Fibroblast of skin of right quadriceps (primary cell): ENCODE measurements around the gene RAD23B.
A peak's percentile ranks its signal among the peaks of the same experiment; 100 is the strongest.

Source experiments
- DNase-seq: peaks from one replicate; pipeline ENCODE4 v3.0.0-alpha.2; 2013

RAD23B gene

DNA sequence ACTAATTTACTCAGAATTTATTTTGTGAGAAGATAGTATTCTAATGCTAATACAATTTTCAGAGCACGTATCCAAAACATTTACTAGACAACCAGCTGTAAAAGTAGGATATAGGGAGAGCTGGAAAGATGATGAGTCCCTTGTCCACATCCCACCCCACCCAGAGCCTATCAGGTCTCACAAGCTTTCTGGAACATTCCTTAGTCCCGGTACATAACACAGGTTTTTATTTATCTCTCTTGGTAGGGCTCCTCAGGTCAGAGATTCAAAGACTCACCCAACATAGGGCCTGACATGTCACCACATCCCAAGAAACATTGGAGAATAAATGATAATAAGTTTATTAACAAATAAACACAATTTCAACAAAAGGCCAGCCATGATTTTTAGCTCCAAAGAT, 13.8 kb upstream of the RAD23B start:
- DNase-seq = no peak

DNA sequence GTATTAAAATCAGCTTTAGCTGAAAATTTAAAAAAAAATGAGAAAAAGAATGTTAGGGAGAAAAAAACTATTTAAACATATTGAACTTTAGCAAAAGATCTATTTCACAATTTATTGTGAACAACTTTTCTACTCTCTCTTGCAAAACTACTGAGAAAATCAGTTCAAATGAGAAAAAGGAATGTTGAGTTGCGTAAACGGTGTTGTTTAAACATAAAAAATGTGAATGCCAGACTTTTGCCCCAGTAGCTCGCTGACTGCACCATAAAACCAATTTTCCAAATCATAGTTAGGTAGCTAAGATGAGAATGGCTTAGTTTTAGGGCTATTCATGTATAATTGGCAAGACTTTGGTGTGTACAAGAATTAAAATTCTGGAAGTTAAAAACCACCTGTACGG, 13.4 kb upstream of the RAD23B start:
- DNase-seq = peak; percentile 72

DNA sequence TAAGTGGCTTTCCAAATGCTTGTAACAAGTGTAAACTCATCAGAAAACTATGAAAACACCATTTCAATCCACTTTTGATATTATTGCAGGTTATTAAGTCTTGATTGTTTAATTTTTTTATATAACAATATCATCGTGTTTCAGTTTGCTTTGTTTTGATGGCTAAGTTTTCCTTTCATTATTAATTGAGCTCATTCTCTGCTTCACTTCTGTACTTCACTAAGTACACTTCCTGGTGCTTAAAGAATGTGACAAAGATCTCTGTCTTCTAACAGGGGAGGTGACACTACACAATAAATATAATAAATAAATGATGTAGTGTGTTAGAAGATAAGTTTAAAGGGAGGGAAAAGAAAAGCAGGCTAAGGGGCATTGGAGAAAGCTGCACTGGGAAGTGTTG, 13.0 kb upstream of the RAD23B start:
- DNase-seq = no peak

DNA sequence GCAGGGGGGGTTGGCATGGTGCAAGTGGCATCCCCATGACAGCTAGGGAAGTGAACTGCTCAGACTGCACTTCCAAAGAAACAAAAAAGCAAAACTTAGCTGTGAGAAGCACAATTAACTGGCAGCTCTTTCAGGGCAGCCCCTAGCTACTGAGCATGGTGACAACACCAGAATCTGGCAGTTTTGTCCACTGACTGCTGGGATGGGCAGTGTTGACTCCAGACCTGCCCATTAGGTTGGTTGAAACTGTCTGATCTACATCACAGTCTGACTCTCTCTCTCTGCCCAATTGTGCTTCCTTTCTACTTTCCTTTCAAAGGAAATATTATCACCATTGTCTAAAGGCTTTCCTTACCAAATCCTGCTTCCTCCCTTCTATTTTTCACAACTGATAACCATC, 12.5 kb upstream of the RAD23B start:
- no peak for DNase-seq

DNA sequence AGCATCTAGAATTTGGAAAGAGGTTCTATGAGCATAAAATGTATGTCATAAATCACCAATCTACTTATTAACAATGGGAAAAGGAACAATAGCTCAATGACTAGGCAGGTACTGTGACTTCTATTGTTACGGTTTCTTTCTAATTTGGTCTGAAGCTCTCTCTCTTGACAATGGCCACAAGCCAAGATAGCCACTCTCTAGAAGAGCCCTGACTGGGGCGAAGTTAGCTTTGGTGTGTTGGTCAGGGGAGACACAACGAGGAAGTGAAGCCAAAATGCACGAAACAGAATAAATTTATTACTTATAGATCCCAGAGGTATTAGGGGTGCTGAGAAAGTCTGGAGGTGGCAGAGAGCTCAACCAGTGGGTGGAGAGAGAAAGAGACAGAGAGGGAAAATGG, 9.4 kb upstream of the RAD23B start:
- DNase-seq = no peak

DNA sequence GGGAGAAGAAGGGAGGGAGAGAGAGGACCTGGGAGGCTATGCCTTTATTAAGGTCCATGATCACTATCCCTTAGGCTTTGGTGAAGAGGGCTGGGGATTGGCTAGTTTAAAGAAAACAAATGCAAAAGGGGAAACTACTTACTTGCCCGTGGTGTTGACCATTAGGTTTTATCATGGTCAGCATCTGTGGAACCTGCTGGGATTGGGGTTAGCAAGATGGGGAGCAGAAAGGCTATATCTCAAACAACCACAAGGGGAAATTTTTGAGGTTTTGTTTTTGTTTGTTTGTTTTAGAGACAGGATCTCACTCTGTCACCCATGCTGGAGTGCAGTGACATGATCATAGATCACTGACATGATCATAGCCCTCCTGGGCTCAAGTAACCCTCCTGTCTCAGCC, 9.0 kb upstream of the RAD23B start:
- no peak for DNase-seq

DNA sequence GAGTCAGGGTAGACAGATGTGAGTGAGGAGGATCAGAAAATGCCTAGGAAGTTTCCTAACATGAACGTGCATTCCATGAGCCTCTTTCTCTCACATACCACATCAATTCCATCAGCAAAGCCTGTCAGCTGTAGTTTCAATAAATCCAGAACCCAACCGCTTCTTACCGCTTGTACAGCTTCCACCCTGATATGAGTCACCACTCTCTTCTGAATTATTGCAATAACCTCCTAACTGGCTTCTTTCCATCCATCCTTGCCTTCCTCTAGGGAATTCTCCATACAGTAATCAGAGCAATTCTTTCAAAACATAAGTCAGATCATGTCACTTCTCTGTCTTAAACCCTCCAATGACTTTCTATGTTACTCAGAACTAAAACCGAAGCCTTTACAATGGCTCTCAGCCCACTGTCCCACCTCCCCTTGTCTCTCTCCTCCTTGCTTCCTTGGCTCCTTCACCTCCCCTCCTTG, 8.1 kb upstream of the RAD23B start:
- peak; percentile 100 for DNase-seq

DNA sequence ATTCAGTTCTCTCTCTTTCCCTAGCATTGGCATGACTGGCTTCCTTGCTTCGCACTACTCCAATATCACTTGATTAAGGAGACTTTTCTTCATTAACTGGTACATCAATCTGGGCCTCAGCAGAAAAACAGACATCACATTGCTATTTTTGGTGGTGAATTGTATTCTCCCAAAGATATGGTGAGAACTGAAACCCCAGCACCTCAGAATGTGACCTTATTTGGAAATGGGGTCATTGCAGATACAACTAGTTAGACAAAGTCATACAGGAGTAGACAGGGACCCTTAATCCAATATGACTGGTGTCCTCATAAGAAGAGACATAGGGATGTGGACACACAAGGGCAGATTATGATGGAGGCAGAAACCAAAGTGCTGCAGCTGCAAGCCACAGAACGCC, 7.5 kb upstream of the RAD23B start:
- DNase-seq = no peak

DNA sequence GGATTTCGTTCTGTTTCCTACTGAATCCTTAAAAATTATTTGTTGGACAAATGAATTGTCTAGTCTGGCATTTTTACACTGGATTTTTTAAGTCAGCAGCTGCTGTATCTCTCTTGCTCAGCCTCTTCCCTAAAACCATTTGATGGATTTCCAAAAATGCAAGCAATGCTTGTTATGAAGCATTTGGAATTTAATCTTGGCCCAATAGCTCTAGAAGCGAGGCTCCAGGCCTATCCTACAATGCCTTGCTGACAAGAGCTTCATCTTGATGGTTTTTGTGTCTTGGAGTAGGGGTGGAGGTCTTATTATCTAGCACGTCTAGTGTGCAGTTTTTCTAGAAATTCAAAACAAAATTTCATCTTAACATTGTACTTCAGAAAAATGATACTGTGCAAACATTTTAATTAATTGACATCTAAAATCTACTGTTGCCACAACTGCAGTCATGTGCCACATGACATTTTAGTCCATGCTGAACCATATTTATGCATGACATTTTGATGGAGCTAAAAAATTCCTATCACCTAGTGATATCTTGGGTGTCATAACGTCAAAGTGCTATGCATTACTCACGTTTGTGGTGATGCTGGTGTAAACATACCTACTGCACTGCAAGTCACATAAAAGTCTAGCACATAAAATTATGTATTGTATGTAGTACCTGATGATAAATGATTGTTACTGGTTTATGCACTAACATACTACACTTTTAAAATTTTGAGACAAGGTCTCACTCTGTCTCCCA, 5.9 kb upstream of the RAD23B start:
- DNase-seq = peak; percentile 81

DNA sequence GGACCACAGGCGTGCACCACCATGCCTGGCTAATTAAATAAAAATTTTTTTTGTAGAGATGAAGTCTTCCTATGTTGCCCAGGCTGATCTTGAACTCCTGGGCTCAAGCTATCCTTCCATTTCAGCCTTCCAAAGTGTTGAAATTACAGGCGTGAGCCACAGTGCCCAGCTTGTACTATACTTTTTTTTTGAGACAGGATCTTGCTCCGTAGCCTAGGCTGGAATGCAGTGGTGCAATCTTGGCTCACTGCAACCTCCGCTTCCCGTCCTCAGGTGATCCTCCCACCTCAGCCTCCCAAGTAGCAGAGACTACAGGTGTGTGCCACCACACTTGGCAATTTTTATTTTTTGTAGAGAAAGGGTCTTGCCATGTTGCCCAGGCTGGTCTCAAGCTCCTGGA, 5.3 kb upstream of the RAD23B start:
- no peak for DNase-seq

DNA sequence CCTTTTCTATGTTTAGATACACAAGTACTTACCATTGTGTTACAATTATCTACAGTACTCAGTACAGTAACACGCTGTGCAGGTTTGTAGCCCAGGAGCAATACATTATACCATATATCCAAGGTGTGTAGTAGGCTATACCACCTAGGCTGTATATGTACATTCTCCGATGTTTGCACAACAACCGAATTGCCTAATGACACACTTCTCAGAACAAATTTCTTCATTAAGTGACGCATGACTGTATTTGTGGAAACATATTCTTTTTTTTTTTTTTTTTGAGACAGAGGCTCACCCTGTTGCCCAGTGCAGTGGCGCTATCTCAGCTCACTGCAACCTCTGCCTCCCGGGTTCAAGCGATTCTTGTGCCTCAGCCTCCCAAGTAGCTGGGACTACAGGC, 4.0 kb upstream of the RAD23B start:
- DNase-seq = no peak

DNA sequence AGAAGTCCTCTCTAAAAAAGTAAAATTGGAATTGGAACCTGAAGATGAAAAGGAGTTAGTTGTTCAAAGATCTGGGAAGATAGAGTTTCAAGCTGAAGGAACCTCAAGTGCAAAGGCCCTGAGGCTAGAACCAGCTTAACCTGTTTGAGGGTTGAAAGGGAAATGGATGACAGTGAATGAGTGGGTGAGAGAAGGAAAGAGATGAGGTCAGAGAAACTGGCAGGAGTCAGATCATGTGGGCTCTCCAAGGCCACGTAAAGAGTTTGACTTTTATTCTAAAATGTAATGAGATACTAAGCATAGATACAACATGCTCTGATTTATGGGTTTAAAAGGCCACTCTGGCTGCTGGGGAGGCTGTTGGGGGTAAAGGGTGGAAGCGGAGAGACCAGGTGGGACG, 2.5 kb upstream of the RAD23B start:
- DNase-seq = no peak

DNA sequence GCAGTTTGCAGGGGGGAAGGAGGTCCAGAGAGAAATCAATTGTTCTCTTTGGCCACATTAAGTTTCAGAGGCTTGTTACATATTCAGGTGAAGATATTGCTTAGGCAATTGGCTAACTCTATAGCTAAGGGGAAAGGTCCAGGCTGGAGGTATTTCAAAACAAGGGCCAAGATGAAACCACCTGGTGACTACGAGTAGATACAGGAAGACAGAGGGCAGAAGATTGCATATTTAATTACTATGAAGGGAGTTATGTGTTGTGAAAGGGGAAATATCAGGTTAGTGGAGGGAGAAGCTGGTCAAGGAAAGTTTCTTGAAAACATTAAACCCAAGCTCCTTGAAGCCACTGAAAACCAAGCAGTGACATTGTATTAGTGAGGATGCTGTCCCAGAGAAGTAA, 1.9 kb upstream of the RAD23B start:
- DNase-seq = no peak

DNA sequence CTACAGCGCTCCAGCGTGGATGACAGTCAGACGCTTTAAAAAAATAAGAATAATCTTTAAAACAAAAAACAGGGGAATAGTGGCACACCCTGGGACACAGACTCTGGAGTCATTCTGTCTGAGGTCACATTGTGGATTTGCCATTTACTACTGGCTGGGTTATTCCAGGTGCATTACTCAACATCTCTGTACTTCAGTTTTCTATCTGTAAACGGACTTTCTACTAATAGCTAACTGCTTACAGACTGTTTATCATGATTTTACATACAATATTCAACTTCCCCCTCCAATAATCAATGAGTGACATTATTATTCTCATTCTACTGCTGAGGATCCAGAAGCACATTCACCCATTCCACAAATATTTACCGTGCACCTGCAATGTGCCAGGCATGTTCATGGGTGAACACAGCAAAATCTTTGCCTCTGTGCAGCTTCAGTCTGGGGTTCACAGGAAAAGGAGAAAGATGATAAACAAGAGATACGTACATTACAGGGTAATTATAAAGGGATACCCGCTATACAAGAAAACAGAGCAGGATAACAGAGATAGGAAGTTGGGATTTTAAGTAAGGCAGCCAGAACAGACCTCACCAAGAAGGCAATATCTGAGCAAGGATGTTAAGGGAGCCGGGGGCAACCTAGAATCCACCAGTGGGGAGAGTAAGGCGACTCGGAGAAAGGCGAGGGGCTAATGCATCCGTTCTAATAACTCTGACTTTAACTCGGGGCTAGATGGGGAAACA, 984 bp upstream of the RAD23B start:
- no peak for DNase-seq

DNA sequence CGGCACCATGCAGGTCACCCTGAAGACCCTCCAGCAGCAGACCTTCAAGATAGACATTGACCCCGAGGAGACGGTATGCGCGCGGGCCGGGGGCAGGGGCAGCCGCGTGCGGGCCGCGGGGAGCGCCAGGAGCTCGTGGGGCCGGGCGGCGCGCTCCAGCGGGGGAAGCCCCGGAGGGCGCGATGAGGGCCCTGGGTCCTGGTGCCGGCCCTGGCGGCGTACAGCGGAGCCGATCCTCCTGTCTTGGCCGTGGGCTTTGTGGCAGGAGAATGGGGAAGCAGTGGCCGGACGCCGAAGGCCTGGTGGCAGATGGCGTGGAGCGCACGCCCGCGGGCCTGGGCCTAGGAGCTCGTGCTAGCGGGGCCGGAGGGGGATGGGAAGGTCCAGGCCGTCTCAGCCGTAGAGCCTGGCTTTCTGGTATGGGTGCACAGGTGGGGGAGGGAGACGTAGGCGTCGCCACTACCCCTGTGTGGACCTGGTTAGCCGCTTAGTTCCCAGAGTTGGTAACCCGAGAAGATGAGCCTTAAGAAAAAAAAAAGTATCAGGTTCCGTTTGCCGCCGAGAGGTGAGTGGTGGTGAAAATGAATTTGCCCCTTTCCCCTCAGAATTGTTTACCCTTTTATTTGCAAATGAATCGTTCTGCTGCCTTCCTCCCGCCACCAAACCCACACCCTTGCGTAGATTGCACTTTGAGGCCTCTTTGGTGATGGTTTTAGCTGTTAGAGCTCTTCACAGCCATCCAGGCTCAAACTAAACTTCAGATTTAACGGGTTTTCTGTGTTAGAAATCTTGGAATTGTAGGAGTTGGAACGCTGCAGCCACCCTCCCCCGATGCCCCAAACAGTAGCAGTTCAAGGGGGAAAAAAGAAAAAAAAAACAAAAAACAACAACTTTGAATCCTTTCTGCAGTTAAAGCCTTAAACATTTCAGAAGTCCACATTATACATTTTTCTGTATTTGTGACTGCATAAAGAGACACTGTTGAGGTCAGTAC, 841 bp downstream of the RAD23B start:
- peak; percentile 77 for DNase-seq

DNA sequence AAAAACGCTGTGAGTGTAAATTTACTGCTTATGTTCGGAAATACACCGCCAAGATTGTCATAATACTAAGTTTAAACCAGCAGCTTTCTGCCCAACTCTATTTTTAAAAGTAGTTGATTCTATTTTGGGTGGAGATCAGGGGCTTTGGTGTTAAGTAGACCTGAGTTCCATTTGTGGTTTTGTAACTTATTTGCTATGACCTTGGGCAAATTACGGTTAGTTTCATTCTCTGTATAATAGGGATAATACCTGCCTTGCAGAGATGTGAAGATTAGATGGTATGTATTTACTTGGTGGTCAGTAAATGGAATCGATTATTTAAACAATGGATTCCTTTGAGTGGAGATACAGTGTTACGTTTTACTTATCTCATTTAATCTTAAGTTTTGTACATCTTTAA, 1.6 kb downstream of the RAD23B start:
- DNase-seq = no peak

DNA sequence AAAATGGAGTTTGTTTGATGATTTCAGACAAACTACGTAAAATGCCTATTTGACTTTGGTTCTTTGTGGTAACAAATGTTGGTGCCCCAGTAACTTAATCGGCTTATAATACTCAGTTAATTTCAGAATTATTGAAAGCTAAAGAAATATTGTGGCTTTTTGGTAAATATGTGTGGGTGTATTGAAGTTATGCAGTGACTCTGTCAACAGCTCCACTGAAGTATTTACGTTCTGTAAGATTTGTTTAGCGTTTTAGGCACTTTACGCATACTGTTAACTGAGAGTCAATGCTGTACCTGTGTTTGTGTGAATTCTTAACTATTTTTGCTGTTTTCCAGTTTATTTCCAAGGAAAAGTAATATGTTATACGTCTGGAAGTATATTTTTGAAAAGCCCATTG, 2.2 kb downstream of the RAD23B start:
- DNase-seq = no peak

DNA sequence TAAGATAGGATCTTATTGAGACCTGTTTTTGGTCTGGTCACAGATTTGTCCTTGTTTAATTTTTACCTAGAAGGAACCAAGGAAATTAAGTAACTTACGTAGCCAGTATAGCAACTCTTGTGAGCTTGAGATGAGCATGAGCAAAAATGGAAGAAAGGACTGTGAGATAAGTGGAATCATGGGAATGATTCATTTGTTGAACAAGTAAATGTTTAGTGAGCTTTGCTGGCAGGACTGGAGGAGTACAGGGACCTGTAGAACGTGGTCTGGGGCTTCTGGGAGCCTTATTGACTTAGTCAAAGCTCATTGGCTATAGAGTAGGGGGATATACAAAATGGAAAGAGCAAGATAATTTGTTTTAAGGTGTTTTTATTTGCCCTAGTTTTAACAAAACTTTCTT, 3.0 kb downstream of the RAD23B start:
- DNase-seq = no peak

DNA sequence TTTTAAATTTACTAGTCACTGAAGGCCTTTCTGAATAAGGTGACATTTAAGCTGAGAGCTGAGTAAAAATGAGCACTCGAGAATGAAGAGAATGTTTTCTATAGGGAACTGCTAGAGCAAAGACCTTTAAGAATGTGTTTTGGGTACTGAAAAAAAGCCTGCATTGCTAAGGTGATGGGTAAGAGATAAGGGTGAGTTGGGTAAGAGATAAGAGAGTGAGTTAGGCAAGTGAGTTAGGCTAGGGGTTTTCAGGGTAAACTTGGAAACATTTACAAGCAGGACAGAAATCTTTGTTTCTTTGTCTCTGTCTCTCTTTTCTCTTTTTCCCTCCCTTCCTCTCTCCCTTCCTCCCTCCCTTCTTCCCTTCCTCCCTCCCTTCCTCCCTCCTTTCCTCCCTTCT, 5.6 kb downstream of the RAD23B start:
- no peak for DNase-seq

DNA sequence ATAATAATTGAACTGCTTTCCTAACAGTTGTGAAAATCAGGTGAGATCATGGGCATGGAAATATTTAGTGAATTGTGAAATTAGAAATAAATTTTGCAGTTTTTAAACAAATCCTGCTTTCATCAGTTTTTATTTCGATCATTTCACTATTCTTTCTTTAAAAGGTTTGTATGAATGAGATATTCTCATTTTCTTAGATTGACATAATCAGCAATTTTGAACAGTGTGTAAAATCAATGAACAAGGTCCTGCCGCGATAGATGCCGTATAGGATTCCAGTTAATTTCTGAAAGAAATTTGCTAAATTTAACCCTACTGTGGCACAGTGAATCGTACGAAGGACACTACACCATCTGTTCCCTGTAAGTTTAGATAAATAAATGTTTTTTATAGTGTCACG, 7.5 kb downstream of the RAD23B start:
- no peak for DNase-seq

DNA sequence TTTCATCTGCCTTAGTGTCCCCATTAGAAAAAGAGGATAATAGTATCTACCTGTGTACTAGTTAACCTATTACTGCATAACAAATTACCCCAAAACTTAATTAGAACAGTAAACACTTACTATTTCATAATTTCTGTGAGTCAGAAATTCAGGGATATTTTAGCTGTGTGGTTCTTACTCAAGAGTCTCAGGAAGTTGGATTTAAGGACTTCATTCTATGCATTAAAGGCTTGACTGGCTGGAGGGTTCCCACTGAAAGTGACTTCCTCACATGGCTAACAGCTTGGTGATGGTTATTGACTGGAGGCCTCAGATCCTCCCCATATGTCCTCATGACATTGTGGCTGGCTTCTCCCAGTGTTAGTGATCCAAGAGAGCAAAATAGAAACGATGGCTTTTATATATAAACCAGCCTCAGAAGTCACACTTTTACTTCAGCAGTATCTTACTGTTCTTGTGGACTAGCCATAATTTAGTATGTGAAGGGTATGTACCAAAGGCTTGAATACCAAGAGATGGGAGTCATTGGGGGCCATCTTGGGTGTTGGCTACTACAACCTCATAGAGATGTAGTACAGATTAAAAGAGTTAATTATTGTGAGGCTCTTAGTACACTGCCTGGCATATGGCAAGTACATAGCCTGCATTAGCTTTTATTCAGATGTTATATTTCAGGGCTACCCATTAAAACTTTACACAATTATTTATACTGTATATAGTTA, 9.9 kb downstream of the RAD23B start:
- DNase-seq = no peak

DNA sequence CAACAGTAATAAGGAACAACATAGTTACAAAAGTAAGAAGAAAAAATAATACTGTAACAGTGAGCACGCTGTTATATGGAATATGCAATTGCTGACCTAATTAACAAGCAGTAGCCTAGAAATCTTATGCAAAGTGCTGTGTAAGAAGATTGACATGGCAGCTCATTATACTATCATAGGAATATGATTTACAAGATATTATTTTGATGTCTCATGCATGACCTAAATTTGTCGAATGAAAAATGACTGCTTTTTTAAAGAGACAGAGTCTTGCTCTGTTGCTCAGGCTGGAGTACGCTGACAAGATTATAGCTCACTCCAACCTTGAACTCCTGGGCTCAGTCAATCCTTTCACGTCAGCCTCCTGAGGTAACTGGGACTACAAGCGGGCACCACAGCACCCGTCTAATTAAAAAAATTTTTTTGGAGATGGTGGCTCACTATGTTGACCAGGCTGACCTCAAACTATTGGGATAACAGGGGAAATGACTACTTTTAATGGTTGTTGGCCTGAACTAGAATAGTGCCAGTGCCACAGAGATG, 10.5 kb downstream of the RAD23B start:
- no peak for DNase-seq
